ENCODE results near the gene APMAP.

The APMAP gene, protein sequence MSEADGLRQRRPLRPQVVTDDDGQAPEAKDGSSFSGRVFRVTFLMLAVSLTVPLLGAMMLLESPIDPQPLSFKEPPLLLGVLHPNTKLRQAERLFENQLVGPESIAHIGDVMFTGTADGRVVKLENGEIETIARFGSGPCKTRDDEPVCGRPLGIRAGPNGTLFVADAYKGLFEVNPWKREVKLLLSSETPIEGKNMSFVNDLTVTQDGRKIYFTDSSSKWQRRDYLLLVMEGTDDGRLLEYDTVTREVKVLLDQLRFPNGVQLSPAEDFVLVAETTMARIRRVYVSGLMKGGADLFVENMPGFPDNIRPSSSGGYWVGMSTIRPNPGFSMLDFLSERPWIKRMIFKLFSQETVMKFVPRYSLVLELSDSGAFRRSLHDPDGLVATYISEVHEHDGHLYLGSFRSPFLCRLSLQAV

DNA sequence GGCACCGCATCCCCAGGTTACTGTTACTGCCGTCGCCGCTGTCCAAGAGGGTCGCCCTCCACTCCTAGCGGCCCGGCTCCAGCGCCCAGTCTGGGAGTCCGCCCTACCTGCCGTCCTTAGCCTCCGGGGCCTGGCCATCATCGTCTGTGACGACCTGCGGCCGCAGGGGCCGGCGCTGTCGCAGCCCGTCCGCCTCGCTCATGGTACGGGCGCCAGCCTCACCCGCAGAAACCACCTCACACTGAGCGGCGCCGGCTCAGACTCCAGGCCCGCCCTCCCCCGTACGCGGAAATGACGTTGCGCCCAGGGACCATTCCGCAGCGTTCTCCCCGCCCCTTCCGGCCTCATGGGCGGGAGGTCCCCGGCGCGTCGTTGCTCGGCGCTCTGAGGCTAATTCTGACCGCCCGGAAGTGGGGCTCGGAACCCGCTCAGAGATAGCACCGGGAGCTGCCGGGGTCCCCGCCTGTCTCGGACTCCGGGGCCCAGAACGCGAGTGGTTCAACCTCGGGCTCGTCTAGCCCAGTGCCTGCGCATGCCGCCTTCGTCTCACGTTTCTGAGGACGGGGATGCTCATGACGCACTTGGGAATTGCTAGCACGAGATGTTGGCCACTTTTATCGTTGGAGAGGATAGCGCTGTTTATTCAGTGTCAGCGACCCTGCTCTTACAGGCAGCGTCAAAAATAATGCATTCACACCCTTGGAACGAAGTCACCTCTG lies at the start of gene APMAP:
Gene APMAP, minus strand, starts transcription at position 265 of the 719 bp plus-strand sequence. Its CDS starts 63 bp downstream, at position 202.
- H3K4me3 ChIP-seq: peak within 1 kb of the TSS; percentile 58 to 92 (median 76)
- peak within 1 kb of the TSS; percentile 54 to 96 (median 90) for H3K27ac ChIP-seq

DNA sequence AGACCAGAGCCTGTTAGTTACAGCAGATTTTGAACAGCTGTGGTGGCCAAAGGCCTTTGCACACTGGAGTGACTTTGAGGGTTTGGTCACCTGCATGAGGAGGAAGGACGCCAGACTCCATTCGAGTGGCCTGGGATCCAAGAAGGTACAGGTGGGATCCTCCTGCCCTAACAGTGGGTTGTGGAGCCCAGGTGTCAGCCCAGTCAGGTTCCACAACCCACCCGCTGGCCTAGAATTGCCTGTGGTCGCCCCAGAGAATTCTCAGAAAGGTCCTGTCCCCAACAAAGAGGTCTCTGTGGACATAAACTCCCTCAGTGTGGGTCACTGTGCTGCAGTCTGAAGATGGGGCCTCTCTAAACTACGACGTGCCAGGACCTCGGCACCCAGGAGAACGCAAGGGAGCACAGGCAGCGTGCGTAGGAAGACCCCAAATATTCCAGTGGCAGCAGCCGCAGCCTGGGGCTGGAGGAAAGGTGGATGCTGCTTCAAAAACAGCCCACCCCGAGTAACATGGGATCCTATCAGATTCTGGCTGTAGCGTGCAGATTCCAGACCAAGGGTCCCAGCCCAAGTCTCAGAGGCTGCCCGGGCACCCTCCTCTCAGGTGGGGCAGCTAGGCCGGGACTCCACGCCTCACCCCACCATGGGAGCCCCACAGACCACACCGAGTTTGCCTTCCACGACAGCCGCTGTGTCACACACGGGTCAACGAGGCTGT lies 49.4 kb upstream of the APMAP start:
- H3K4me3 ChIP-seq: no peak overlapping the region
- peak overlapping the region in 13 of 21 experiments; percentile 48 to 80 (median 65) for H3K27ac ChIP-seq

DNA sequence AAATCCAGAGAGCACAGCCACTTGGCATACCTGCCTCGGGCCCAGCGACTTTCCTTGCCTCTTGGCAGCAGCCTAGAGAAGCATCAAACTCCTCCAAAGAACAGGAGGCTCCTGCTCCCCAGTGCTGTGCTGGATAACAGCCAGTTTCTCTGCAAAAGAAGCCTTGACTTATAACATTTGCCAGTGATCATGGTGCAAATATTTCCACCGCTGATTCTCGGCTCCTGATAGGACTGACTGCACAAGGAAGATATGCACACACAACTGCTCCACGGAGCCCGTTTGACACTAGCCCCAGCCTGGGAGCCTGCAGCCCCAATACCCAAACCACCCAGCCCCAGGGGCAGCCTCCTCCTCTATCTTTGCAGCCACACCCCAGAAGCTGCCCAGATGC lies 47.9 kb upstream of the APMAP start:
- peak overlapping the region in 13 of 21 experiments; percentile 3 to 71 (median 47) for H3K27ac ChIP-seq
- H3K4me3 ChIP-seq: no peak overlapping the region

DNA sequence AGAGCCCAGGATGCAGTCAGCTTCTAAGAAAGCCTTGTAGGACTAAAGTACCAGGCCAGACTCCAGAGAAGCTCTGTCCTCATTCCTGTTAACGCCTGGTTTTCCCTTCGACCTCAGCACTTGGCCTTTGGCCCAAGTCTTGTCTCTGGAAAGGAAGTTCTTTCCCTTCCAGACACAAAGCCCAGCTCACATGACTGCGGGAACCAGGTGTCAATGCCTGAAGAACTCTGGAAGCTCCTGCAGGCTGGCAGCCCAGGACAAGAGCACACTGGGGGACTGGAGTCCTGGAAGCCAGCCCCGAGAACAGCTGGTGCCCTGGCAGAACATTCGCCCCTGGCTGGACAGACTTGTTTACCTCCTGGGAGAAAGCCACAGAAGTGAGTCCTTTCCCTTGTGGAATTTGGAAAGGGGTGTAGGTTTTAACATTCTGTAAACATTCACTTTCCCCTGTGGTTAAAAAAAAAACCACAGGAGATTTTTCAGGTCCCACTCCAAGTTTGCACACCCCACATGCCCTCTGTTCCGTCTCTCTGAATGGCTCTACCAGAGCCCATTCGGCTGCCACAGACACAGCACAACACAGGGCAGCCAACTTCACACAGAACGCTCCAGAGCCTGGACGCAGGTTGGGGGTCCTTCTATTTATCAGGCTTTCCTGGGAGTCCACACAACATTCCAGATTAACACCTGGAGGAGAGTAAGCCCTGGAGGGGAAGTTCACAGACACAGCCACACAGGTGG lies 47.3 kb upstream of the APMAP start:
- H3K27ac ChIP-seq: peak overlapping the region in 16 of 21 experiments; percentile 2 to 71 (median 47)
- H3K4me3 ChIP-seq: no peak overlapping the region

DNA sequence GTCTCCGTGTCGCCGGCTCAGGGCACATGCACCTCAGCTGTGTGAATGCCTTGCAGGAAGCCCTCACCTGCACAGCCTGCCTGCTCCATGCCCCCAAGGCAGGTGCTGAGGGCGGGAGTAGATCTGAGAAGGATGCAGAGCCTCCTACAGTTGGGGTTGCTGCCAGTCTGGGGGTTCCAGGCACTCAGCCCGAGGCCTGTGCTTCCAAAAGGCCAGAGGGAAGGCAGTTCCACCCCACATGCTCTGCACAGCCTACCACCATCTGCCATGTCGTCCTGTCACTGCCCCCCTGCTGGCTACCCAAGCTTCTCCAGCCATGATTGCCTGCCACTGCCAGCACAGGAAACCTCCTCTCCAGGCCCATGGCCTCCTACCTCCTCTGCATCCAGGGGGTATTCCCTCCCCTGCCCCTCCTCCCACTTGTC lies 46.1 kb upstream of the APMAP start:
- H3K4me3 ChIP-seq: no peak overlapping the region
- H3K27ac ChIP-seq: peak overlapping the region in 10 of 21 experiments; percentile 2 to 71 (median 46)

DNA sequence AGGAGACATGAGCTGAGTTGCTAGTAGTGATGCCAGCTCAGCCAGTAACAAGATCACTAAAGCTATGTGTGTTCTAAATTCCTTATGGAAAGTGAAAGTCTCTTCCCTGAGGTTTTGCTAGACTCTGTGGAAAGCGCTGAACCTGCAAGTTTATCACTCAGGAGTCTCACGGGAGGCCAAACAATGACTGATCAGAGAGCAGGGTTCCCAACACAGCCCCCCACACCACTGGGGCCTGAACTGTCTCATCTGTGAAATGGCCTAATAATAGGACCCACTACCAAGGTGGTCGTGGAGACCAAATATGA lies 45.5 kb upstream of the APMAP start:
- Histone ChIP-seq H3K27ac (peak overlapping the region in 11 of 21 experiments; percentile 0 to 69 (median 32)), H3K4me3 (no peak overlapping the region)

DNA sequence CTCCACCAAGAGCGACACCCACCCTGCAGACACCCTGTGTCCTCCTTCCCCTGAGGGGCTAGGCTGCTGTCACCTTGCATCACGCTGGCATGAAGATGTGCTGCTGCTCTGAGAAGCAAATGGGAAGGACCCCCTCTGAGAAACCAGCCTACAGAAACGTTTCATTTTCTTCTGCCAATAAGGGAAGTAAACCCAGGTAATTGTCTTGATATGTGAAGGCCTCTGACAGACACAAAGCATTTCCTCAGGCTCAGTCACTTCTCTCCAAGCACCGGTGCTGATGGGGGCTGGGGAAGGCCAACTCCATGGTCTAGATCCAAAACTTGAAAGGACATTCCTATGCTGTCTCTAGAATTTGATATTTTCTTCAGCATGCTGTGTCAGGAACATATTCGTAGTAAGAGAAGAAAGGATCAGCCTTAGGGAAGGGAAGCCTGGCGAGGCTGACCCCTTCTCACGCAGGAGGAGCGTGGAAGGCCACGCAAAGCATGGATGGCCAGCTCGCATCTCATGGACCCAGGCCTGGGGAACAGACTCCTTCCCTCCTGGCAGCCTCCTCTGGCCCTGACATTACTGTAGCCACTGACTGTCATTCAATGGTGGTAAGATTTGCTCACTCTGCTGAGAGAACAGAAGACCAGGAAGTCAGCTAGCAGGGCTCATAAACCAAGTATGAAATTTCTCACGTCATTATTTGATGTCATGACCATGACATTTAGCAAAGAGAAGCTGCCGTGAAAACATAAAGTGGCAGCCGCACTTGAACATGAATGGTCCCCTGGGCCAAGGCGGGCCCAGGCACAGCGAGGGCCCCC lies 44.9 kb upstream of the APMAP start:
- no peak overlapping the region for H3K4me3 ChIP-seq
- peak overlapping the region in 11 of 21 experiments; percentile 0 to 69 (median 32) for H3K27ac ChIP-seq

DNA sequence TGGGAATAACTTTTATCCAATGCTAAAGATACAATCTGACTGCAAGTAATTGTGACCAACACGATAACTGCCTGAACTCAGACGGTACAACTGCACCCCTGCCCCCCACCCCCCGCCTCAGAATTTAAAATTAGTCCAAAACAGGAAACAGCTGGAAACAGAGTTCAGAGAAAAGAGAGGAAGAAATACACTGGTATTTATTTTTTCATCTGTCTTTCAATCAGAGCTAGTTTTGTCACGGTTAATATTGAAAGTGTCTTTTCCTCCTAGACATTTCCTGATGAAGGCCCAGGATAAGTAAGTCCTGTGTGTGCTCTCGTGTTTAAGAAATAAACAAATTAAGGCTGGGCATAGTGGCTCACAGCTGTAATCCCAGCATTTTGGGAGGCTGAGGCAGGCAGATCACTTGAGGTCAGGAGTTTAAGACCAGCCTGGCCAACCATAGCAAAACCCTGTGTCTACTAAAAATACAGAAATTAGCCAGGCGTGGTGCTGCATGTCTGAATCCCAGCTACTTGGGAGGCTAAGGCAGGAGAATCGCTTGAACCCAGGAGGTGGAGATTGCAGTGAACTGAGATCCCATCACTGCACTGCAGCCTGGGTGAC lies 43.9 kb upstream of the APMAP start:
- H3K27ac ChIP-seq: peak overlapping the region in 13 of 21 experiments; percentile 5 to 60 (median 31)
- no peak overlapping the region for H3K4me3 ChIP-seq

DNA sequence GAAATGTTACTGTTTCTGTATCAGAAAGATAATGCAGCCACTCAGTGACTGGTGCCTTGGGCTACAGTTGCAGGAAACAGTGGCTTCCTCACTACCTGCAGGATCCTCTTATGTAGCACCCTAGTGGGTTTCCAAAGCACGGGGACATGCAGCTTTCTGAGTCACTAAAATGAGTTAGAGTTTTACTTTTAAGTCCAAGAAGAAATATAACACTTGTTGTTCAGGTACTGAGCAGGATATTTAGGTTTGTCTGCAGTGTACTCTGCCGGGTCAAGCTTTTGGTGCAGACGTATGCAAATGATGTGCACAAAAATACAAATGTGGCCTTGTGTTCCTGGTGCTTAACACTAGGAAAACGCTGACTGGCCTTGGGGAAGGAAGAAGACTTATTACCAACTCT lies 43.4 kb upstream of the APMAP start:
- H3K4me3 ChIP-seq: no peak overlapping the region
- peak overlapping the region in 8 of 21 experiments; percentile 5 to 60 (median 28) for H3K27ac ChIP-seq

DNA sequence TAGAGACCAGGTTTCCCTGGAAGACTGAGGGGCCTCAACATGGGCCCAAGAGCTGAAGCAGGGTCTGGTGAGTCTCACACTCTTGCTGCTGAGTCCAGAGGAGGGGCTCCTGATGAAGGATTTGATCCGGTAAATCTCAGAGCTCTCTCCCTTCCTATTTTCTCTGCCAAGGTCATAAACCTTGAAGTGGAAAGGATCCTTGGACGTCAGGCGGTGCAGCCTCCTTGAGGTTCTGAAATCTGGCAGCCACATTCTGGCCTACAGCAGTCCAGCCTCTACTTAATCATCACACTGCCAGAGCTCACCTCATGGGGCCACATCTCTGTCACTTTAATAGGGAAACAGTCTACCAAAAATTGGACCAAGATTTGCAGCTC lies 41.4 kb upstream of the APMAP start:
- peak overlapping the region in 3 of 21 experiments; percentile 60 to 73 (median 68) for H3K27ac ChIP-seq

DNA sequence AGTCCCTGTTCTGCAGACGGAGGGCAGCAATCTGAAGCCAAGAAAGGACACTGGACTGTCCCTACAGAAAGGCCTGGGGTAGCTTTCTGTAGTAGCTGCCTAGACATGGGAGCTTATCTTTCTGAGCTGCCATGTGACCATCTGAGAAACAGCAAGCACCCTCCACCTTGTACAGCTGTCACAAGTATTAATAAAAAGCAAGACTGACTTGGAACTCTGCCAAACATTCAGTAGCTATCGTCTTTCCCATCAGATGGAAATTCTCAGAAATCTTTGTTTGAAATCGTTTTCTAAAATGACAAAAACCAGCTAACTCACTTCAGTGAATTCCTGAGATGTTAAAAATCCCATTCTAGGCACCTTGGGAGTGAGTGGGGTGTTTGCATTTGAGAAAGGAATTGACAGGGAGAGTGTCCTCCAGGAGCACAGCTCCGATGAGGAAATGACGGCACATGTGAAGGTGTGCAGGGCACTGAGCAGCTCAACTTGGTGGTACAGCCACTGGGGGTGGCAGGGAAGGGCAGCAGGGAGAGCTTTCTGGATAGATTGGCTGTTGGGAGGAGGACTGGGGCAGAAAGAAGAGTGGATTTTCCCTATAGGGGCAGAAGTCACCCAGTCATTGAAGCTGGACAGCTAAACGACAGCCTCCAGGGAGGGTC lies 40.8 kb upstream of the APMAP start:
- H3K4me3 ChIP-seq: no peak overlapping the region
- H3K27ac ChIP-seq: peak overlapping the region in 8 of 21 experiments; percentile 11 to 73 (median 49)

More for the DNA sequence above, 41.4 kb upstream of the APMAP start:
- no peak overlapping the region for H3K4me3 ChIP-seq

DNA sequence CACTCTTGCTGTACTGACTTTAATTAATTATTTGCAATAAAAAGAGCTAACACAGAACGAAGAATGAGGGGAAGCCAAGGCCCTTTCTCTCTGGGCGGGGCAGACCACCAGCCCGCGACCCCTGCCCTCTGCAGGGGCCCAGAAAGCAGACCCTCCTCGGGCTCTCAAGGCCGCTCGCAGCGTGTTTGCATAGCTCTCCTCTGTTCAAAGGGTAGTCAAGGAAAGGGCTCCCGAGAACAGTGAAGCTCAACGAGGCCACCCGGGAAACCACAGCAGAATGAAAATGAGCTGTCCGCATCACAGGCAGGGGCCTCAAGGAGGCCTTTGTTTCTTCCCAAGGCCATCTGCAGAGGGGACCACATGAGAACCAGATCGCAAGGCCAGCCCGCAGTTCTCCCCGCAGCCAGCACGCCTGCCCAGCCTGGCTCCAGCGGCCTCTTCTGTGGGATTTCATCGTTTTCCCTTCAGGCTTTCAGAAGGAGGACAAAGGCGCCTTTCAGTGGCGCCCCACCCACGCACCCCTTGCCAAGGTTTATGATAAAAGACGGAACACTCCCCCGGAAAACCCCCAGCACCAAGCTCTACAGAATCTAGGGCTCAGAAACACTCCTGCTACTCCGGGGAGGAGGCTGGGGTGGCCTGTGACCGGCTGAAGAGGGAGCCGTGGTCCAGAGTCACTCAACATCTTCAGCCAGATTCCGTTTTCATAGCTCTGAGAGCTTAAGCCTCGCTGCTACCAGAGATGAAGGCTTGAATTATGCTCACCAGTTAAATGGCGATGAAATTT lies 40.1 kb upstream of the APMAP start:
- peak overlapping the region in 13 of 21 experiments; percentile 2 to 73 (median 39) for H3K27ac ChIP-seq
- H3K4me3 ChIP-seq: no peak overlapping the region

DNA sequence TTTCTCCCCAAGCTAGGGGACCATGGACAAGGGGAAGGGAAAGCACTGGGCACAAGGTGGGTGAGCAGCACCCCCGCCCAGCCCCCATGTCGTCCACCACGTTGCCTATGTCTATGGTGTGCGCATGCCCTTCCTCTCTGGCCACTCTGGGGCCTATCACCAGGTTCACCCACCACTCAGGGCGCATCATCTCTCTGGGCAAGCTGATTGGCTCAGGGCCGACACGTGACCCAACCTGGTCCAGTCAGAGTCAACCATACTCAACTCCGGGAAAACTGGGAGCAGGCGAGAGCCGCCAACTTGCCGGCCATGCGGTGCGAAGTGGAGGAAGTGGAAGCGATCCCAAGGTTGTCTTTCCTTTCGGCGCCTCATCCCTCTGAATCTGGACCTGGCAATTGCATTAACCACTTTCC lies 39.5 kb upstream of the APMAP start:
- Histone ChIP-seq H3K27ac (peak overlapping the region in 10 of 21 experiments; percentile 2 to 73 (median 44)), H3K4me3 (no peak overlapping the region)

DNA sequence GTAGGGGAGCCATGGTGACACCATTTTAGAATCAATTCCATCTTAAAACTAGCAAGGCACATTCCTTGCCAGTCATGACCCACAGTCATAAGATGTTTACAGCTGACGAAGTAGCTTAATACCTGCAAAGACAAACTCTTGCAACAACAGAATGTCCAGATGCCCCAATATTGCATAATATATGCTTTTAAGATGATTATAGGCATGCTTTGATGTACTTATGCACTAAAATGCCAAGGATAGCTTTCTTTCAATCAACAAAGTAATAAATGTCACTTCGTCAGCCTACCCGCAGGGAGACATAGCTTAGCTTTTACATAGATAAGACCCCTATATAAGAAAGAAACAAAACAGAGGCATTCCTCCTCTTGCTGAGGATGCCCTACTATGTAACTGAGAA lies 38.7 kb upstream of the APMAP start:
- H3K4me3 ChIP-seq: no peak overlapping the region
- no peak overlapping the region for H3K27ac ChIP-seq

DNA sequence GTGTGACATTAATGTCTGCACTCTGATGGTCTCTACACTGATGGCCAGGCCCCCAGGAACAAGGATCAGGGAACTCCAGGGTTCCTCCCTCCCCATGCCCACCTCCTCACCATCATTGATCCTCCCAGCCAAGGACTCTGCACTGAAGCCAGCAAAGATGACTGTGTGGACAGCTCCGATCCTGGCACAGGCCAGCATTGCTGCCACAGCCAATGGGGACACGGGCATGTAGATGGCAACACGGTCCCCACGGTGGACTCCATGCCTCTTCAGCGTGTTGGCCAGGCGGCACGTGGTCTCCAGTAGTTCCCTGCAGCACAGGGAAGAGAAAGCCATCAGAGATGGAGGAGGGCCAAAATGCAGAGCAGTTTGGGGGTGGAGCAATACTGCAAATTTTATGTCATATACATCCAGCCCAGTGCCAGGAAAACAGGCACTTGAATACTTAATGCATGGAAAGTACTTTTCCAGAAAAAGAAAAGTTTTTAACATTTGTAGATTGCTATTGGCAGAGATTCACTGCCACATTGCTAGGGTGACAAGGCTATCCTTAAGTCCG lies 38.2 kb upstream of the APMAP start:
- Histone ChIP-seq H3K4me3 (no peak overlapping the region), H3K27ac (no peak overlapping the region)

DNA sequence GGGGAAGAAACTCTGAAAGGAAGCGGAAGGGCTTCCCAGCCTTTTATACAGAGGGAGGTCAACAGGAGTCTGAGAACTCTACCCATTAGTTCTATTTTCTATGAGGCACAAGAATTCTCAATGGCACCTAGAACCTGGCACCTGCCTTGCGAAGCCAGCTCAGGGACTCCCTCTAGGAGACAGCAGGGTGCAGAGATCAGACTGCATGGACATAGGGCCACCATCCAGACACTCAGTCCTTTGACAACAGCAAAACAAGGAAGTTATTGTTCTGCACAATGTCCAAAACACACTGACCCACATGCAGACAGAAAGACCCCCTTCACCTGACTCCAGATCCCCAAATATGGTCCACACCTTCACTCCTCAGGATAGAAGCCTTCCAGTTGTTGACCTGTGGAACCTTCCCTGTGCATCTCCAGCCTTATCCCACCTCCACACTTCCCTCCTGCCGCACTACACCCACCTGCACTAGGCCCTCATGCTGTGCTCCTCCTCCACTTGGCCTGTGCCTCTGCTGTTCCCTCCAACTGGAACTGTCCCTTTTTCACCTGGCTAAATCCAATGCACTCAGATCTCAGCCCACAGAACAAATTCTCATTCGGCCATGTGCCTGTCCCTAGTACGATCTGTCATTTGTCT lies 37.6 kb upstream of the APMAP start:
- H3K4me3 ChIP-seq: no peak overlapping the region
- no peak overlapping the region for H3K27ac ChIP-seq

Data from skin epidermis (tissue), 12 donors.